Left kidney (tissue), 8 donors: Measurements from ENCODE around the gene ITGAE. TPM values are rescaled to one million over a fixed set of nuclear protein-coding genes. Genes with fewer than 3 reads are reported as not detected.
"Not testable (repeated sequence)": the region's sequence is repeated elsewhere in the genome, so short reads cannot be mapped to it uniquely, and the experiment has no call there.

ENCODE experiments used
- DNase-seq: peaks from one replicate; pipeline ENCODE4 v3.0.0-alpha.2; 2013
- long read RNA-seq, 8 donors: transcript quantifications; one replicate each; lab custom pipeline, GENCODE V29; 2026
- polyA plus RNA-seq: library from polyadenylated mRNA; unstranded; fragments of 120-200 nt; gene quantifications from one replicate; pipeline ENCODE4 v1.2.1, GENCODE V29; 2013; ENCODE audit not compliant: insufficient read length

The ITGAE gene
- 42.7 TPM for polyA plus RNA-seq
- long read RNA-seq, donor 1, transcript ITGAE-207 (4 exons, 672 nt) = major isoform, 37 of 62 reads
- long read RNA-seq, donor 1, transcript ITGAE-202 (5 exons, 721 nt) = minor isoform, 6 of 62 reads
- long read RNA-seq, donor 1, partial matches to known transcripts = 14 of 62 reads
- long read RNA-seq, donor 1, other reads (novel, unspliced or antisense) = 0 of 62 reads
- long read RNA-seq, donor 2, transcript ITGAE-207 (4 exons, 672 nt) = major isoform, 35 of 52 reads
- long read RNA-seq, donor 2, partial matches to known transcripts = 10 of 52 reads
- long read RNA-seq, donor 2, other reads (novel, unspliced or antisense) = 0 of 52 reads
- long read RNA-seq, donor 3, transcript ITGAE-207 (4 exons, 672 nt) = major isoform, 31 of 43 reads
- long read RNA-seq, donor 3, partial matches to known transcripts = 5 of 43 reads
- long read RNA-seq, donor 3, other reads (novel, unspliced or antisense) = 0 of 43 reads
- long read RNA-seq, donor 4, transcript ITGAE-207 (4 exons, 672 nt) = major isoform, 7 of 15 reads
- long read RNA-seq, donor 4, partial matches to known transcripts = 5 of 15 reads
- long read RNA-seq, donor 4, other reads (novel, unspliced or antisense) = 0 of 15 reads
- long read RNA-seq, donor 5, transcript ITGAE-208 (3 exons, 731 nt) = minor isoform, 6 of 99 reads
- long read RNA-seq, donor 5, transcript ITGAE-207 (4 exons, 672 nt) = major isoform, 69 of 99 reads
- long read RNA-seq, donor 5, transcript ITGAE-202 (5 exons, 721 nt) = minor isoform, 7 of 99 reads
- long read RNA-seq, donor 5, partial matches to known transcripts = 14 of 99 reads
- long read RNA-seq, donor 5, other reads (novel, unspliced or antisense) = 0 of 99 reads
- long read RNA-seq, donor 6, transcript ITGAE-207 (4 exons, 672 nt) = major isoform, 46 of 60 reads
- long read RNA-seq, donor 6, partial matches to known transcripts = 11 of 60 reads
- long read RNA-seq, donor 6, other reads (novel, unspliced or antisense) = 0 of 60 reads
- long read RNA-seq, donor 7, transcript ITGAE-207 (4 exons, 672 nt) = major isoform, 40 of 67 reads
- long read RNA-seq, donor 7, transcript ITGAE-208 (3 exons, 731 nt) = minor isoform, 6 of 67 reads
- long read RNA-seq, donor 7, transcript ITGAE-202 (5 exons, 721 nt) = minor isoform, 10 of 67 reads
- long read RNA-seq, donor 7, partial matches to known transcripts = 8 of 67 reads
- long read RNA-seq, donor 7, other reads (novel, unspliced or antisense) = 0 of 67 reads
- long read RNA-seq, donor 8, transcript ITGAE-207 (4 exons, 672 nt) = major isoform, 10 of 12 reads
- long read RNA-seq, donor 8, partial matches to known transcripts = 0 of 12 reads
- long read RNA-seq, donor 8, other reads (novel, unspliced or antisense) = 0 of 12 reads

GRCh38 chr17:3800362-3801271, at the start of gene ITGAE:
ITGAE (minus strand) TSS chr17:3801188; CDS start chr17:3801144, 44 bp downstream.
- no peak for DNase-seq

- no peak for DNase-seq
Observed at GRCh38 chr17:3848229-3848835, 47.3 kb upstream of the ITGAE start.

GRCh38 chr17:3847165-3847670, 46.2 kb upstream of the ITGAE start:
- DNase-seq = no peak

GRCh38 chr17:3846437-3847164, 45.6 kb upstream of the ITGAE start:
- no peak for DNase-seq

GRCh38 chr17:3845621-3846436, 44.8 kb upstream of the ITGAE start, which contains the start of gene NCBP3:
NCBP3 (minus strand) TSS chr17:3846246; CDS start chr17:3846223, 23 bp downstream.
- DNase-seq = peak; percentile 94

- no peak for DNase-seq
Observed at GRCh38 chr17:3845291-3845620, 44.3 kb upstream of the ITGAE start.

- not testable (repeated sequence) for DNase-seq
Observed at GRCh38 chr17:3844556-3844955, 43.6 kb upstream of the ITGAE start.

GRCh38 chr17:3843935-3844516, 43.0 kb upstream of the ITGAE start:
- no peak for DNase-seq

- DNase-seq = no peak
Observed at GRCh38 chr17:3838206-3838605, 37.2 kb upstream of the ITGAE start.

GRCh38 chr17:3836551-3836950, 35.6 kb upstream of the ITGAE start:
- no peak for DNase-seq

- DNase-seq = no peak
Observed at GRCh38 chr17:3835410-3836229, 34.6 kb upstream of the ITGAE start.

GRCh38 chr17:3834811-3835210, 33.8 kb upstream of the ITGAE start:
- DNase-seq = no peak

GRCh38 chr17:3828852-3829232, 27.9 kb upstream of the ITGAE start:
- no peak for DNase-seq

- DNase-seq = no peak
Observed at GRCh38 chr17:3828151-3828851, 27.3 kb upstream of the ITGAE start.

- DNase-seq = peak; percentile 42
Observed at GRCh38 chr17:3827124-3827773, 26.3 kb upstream of the ITGAE start.

GRCh38 chr17:3826191-3826590, 25.2 kb upstream of the ITGAE start:
- no peak for DNase-seq
